ENCODE data around the gene GTPBP1.

GTPBP1 gene

DNA sequence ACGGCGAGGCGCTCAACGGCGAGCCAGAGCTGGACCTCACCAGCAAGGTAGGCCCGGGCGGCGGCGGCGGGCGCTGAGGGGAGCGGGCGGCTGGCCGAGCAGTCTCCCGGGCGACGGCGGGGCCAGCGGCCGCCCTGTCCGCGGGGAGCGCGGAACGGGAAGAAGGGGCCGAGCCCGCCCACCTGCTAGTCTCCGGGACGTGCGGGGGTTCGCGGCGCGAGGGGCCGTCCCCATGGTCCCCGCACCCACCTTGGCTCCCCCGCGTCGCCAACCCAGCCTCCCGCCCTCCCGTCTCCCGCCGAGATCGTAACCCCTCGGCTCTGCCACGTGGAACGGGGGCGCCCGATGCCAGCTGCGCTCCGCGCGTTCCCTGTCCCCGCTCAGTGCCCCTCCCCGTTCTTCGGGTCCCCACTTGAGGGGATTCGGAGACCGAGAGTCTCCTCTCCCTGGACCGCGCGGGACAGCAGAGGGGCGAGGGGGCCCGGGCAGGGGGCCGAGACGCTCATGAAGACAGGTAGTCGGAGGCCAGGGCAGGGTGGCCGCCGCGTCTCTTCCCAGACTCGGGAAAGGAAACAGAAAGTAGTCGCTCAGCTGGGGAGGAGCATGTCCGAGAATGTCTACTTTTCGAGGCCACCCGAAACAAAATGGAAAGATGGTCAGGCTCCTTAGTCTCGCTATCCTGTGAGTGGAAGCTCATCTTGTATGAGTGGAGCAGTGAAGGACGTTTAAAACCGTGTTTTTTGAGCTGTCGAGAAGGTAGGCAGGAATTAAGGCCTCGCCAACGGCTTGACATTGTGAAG, 557 bp downstream of the GTPBP1 start:
- DNase-seq (ENCODE audit: extremely low read depth, low read depth): no peak

DNA sequence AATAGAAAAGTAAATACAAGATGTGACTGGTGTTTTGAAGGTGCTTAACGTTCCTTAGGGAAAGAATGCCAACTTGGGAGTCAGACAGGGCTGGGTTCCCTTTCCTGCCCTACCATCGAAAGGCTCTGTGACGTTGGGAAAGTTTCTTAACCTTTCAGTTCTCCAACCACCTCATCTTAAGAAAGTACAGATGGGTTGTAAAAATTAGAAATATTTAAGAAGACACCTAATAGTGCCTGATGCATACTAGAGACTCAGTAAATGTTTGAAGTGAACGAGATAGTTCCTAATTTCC, 1.1 kb downstream of the GTPBP1 start:
- DNase-seq (ENCODE audit: extremely low read depth, low read depth): no peak
- TF ChIP-seq, protein P1, sequence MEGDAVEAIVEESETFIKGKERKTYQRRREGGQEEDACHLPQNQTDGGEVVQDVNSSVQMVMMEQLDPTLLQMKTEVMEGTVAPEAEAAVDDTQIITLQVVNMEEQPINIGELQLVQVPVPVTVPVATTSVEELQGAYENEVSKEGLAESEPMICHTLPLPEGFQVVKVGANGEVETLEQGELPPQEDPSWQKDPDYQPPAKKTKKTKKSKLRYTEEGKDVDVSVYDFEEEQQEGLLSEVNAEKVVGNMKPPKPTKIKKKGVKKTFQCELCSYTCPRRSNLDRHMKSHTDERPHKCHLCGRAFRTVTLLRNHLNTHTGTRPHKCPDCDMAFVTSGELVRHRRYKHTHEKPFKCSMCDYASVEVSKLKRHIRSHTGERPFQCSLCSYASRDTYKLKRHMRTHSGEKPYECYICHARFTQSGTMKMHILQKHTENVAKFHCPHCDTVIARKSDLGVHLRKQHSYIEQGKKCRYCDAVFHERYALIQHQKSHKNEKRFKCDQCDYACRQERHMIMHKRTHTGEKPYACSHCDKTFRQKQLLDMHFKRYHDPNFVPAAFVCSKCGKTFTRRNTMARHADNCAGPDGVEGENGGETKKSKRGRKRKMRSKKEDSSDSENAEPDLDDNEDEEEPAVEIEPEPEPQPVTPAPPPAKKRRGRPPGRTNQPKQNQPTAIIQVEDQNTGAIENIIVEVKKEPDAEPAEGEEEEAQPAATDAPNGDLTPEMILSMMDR (IDR thresholded peaks at IDR 0.05; ENCODE audit: low read depth, low read length): no peak

More for the DNA sequence above, 557 bp downstream of the GTPBP1 start:
- TF ChIP-seq, protein P1 (IDR thresholded peaks at IDR 0.05; ENCODE audit: low read depth, low read length): no peak

DNA sequence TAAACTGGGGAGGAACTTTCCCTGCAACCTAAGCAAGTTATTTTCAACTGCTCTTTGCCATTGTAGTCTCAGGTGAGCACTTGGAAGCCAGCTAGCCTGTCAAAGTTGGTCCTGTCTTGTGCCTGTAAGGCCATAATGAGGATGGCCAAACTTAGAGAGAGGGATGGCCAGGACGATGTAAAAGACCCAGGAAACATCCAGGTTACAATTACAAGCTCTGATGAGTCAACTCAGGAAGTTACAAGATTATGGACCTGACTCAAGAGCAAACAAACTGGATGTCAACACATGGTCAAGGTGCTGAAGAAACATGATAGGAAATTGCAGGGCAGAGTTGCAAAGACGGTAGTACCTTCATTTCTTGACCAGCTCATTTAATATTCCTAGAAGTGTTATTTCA, 1.6 kb downstream of the GTPBP1 start:
- TF ChIP-seq, protein P1 (IDR thresholded peaks at IDR 0.05; ENCODE audit: low read depth, low read length): no peak
- no peak for DNase-seq (ENCODE audit: extremely low read depth, low read depth)

DNA sequence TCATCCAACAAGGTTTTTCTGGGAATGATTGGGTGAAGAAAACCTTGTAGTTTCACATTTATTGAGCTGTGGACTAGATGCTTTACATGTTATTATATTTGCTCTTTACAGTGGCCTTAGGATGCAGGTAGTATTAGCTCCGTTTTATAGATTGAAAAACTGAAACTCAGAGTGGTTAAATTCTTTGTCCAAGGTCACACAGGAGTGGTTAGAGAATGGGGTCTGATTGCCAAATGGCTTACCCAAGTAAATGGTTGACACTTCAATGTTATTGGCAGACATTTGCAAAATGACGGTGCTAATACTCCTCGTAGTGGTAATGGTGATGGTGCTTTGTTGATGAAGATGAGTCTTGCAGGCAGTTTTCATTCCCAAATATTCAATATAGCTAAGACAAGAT, 2.2 kb downstream of the GTPBP1 start:
- DNase-seq (ENCODE audit: extremely low read depth, low read depth): no peak
- TF ChIP-seq, protein P1 (IDR thresholded peaks at IDR 0.05; ENCODE audit: low read depth, low read length): no peak

DNA sequence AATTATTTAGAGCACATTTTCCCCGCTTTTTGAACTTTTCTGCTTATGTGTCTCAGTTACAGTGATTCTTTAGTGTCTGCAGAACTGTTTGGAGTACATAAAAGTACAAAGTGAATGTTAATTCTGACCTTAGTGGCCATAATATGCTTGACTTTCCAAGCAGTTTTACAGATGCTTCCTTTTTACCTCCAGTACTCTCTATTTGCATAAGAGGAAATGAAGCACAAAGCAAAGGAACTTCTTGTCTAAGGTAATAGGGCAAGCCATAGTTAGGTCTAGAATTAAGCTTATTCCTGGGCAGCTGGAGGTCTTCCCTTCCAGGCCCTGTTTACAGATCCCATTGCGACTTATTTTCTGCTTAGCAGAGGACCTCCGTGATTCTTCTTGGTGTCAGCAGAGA, 3.6 kb downstream of the GTPBP1 start:
- TF ChIP-seq, protein P1 (IDR thresholded peaks at IDR 0.05; ENCODE audit: low read depth, low read length): no peak
- no peak for DNase-seq (ENCODE audit: extremely low read depth, low read depth)

DNA sequence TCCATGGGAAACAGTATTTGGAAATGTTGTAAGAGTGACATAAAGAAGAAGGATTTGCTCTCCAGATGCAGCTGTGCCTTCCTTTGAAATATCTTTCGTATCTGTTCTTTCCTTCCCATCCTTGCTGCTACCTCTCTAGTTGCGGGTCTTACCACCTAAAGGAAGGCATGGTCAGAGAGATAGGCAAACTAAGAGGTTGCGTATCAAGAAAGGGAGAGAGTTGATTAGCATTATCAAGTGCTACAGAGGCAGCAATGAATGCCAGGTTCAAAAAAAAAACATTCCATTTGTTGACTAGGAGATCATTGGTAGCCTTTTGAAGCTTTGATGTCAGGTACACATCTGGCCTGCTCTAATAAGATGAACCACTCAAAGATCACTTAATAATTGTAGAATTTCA, 4.6 kb downstream of the GTPBP1 start:
- TF ChIP-seq, protein P1 (IDR thresholded peaks at IDR 0.05; ENCODE audit: low read depth, low read length): no peak
- DNase-seq (ENCODE audit: extremely low read depth, low read depth): no peak

- no peak for DNase-seq (ENCODE audit: extremely low read depth, low read depth)
- TF ChIP-seq, protein P1 (IDR thresholded peaks at IDR 0.05; ENCODE audit: low read depth, low read length): no peak
Observed at GRCh38 chr22:38710866-38711265, 5.1 kb downstream of the GTPBP1 start.
